GM08714 (cell line): ENCODE measurements around the gene NTSR1.

Experiments
- H3K4me3 ChIP-seq: fragments of 200-500 bp; sonication (Bioruptor generic); 2 replicates; pipeline ENCODE4 v1.5.1; 2014; ENCODE audit warnings: mild to moderate bottlenecking, low read length, inconsistent platforms
- ZNF274 ChIP-seq: IDR thresholded peaks from 2 replicates; pipeline ENCODE4 v1.6.1; 2012; ENCODE audit warnings: mild to moderate bottlenecking, low read depth, low read length

The NTSR1 gene

GRCh38 chr20:62705627-62706026, 3.0 kb upstream of the NTSR1 start:
- no peak overlapping the region for H3K4me3 ChIP-seq
- TF ChIP-seq ZNF274 = no peak

- TF ChIP-seq ZNF274 = no peak
- H3K4me3 ChIP-seq = no peak overlapping the region
Observed at GRCh38 chr20:62706344-62706743, 2.3 kb upstream of the NTSR1 start.

- H3K4me3 ChIP-seq = no peak overlapping the region
- TF ChIP-seq ZNF274 = no peak
Observed at GRCh38 chr20:62706857-62707256, 1.8 kb upstream of the NTSR1 start.

GRCh38 chr20:62707276-62707920, 1.2 kb upstream of the NTSR1 start:
- no peak for TF ChIP-seq ZNF274
- H3K4me3 ChIP-seq = no peak overlapping the region

GRCh38 chr20:62707921-62708521, 615 bp upstream of the NTSR1 start:
- no peak for TF ChIP-seq ZNF274
- H3K4me3 ChIP-seq = no peak overlapping the region

GRCh38 chr20:62709537-62709905, 885 bp downstream of the NTSR1 start:
- TF ChIP-seq ZNF274 = no peak
- H3K4me3 ChIP-seq = no peak overlapping the region

- no peak overlapping the region for H3K4me3 ChIP-seq
- no peak for TF ChIP-seq ZNF274
Observed at GRCh38 chr20:62710221-62710885, 1.7 kb downstream of the NTSR1 start.

- no peak overlapping the region for H3K4me3 ChIP-seq
- no peak for TF ChIP-seq ZNF274
Observed at GRCh38 chr20:62710886-62711702, 2.5 kb downstream of the NTSR1 start.

- TF ChIP-seq ZNF274 = no peak
- H3K4me3 ChIP-seq = no peak overlapping the region
Observed at GRCh38 chr20:62711703-62712101, 3.1 kb downstream of the NTSR1 start.

GRCh38 chr20:62712606-62713005, 4.0 kb downstream of the NTSR1 start:
- no peak overlapping the region for H3K4me3 ChIP-seq
- TF ChIP-seq ZNF274 = no peak

- TF ChIP-seq ZNF274 = no peak
- no peak overlapping the region for H3K4me3 ChIP-seq
Observed at GRCh38 chr20:62714006-62714405, 5.4 kb downstream of the NTSR1 start.

- no peak for TF ChIP-seq ZNF274
Observed at GRCh38 chr20:62714799-62715198, 6.2 kb downstream of the NTSR1 start.

GRCh38 chr20:62715201-62715600, 6.6 kb downstream of the NTSR1 start:
- no peak for TF ChIP-seq ZNF274
- H3K4me3 ChIP-seq = no peak overlapping the region

More at GRCh38 chr20:62714799-62715198, 6.2 kb downstream of the NTSR1 start:
- H3K4me3 ChIP-seq = no peak overlapping the region

- no peak for TF ChIP-seq ZNF274
Observed at GRCh38 chr20:62716198-62716940, 7.7 kb downstream of the NTSR1 start.

More at GRCh38 chr20:62716198-62716940, 7.7 kb downstream of the NTSR1 start:
- no peak overlapping the region for H3K4me3 ChIP-seq
